ENCODE results near the gene CYP4A22.

Gene CYP4A22

DNA sequence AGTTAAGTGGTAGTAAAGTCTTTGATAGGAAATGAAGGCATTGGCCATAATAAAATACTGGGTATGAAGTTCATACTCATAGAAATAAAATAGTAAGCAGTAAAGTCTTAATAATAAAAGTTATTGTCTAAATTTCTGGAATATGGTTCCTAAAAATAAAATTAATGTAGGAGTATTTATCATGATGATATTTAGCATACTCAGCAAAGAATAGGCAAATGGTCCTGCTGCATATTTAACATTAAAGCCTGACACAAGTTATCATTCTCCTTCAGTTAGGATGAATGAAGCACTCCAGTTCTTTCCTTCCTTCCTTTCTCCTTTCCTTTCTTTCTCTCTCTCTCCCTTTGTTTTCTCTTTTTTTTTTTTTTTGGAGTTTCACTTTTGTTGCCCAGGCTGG lies 27.3 kb downstream of the CYP4A22 start:
- no peak overlapping the region for H3K27ac ChIP-seq (ENCODE audit: low read depth, low read length)
- H3K27me3 ChIP-seq (ENCODE audit: control insufficient read depth, insufficient read depth, low read length): no peaks in the 10 kb centered on the region
- H3K36me3 ChIP-seq (ENCODE audit: control insufficient read depth, insufficient read depth, low read length): no peaks in the 10 kb centered on the region
- no peak overlapping the region for H3K9ac ChIP-seq (ENCODE audit: low read length)
- no peaks in the 10 kb centered on the region for H3K4me1 ChIP-seq (ENCODE audit: control insufficient read depth, insufficient read depth, low read length)
- H3K4me3 ChIP-seq (ENCODE audit: low read length): no peak overlapping the region

DNA sequence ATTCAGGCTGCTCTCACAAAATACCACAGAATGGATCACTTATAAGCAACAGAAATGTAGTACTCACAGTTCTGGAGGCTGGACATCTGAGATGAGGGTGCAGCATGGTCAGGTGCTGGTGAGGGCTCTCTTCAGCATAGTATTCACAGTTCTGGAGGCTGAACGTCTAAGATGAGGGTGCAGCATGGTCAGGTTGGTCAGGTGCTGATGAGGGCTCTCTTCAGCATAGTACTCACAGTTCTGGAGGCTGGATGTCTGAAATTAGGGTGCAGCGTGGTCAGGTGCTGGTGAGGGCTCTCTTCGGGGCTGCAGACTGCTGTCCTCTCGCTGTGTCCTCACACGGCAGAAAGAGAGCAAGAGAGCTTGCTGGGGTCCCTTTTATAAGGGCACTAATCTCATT lies 35.5 kb downstream of the CYP4A22 start:
- Histone ChIP-seq H3K4me1 (ENCODE audit: control insufficient read depth, insufficient read depth, low read length) (no peaks in the 10 kb centered on the region), H3K27ac (ENCODE audit: low read depth, low read length) (no peak overlapping the region), H3K4me3 (ENCODE audit: low read length) (no peak overlapping the region), H3K9ac (ENCODE audit: low read length) (no peak overlapping the region), H3K36me3 (ENCODE audit: control insufficient read depth, insufficient read depth, low read length) (no peaks in the 10 kb centered on the region), H3K27me3 (ENCODE audit: control insufficient read depth, insufficient read depth, low read length) (peaks cover 2% of the 10 kb centered on the region)

GRCh38 chr1:47174656-47175020 lies 37.4 kb downstream of the CYP4A22 start:
- Histone ChIP-seq H3K36me3 (ENCODE audit: control insufficient read depth, insufficient read depth, low read length) (no peaks in the 10 kb centered on the region), H3K27ac (ENCODE audit: low read depth, low read length) (no peak overlapping the region), H3K9ac (ENCODE audit: low read length) (no peak overlapping the region), H3K4me3 (ENCODE audit: low read length) (no peak overlapping the region), H3K4me1 (ENCODE audit: control insufficient read depth, insufficient read depth, low read length) (peaks cover 5% of the 10 kb centered on the region), H3K27me3 (ENCODE audit: control insufficient read depth, insufficient read depth, low read length) (peaks cover 2% of the 10 kb centered on the region)

- Histone ChIP-seq H3K36me3 (ENCODE audit: control insufficient read depth, insufficient read depth, low read length) (no peaks in the 10 kb centered on the region), H3K27me3 (ENCODE audit: control insufficient read depth, insufficient read depth, low read length) (peaks cover 2% of the 10 kb centered on the region), H3K4me1 (ENCODE audit: control insufficient read depth, insufficient read depth, low read length) (peaks cover 10% of the 10 kb centered on the region), H3K4me3 (ENCODE audit: low read length) (no peak overlapping the region), H3K27ac (ENCODE audit: low read depth, low read length) (no peak overlapping the region), H3K9ac (ENCODE audit: low read length) (no peak overlapping the region)
Observed at GRCh38 chr1:47175227-47175934, 38.1 kb downstream of the CYP4A22 start.

GRCh38 chr1:47178020-47178419 lies 40.8 kb downstream of the CYP4A22 start:
- Histone ChIP-seq H3K4me3 (ENCODE audit: low read length) (no peak overlapping the region), H3K4me1 (ENCODE audit: control insufficient read depth, insufficient read depth, low read length) (peaks cover 10% of the 10 kb centered on the region), H3K9ac (ENCODE audit: low read length) (no peak overlapping the region), H3K27me3 (ENCODE audit: control insufficient read depth, insufficient read depth, low read length) (peaks cover 2% of the 10 kb centered on the region), H3K36me3 (ENCODE audit: control insufficient read depth, insufficient read depth, low read length) (no peaks in the 10 kb centered on the region), H3K27ac (ENCODE audit: low read depth, low read length) (no peak overlapping the region)

DNA sequence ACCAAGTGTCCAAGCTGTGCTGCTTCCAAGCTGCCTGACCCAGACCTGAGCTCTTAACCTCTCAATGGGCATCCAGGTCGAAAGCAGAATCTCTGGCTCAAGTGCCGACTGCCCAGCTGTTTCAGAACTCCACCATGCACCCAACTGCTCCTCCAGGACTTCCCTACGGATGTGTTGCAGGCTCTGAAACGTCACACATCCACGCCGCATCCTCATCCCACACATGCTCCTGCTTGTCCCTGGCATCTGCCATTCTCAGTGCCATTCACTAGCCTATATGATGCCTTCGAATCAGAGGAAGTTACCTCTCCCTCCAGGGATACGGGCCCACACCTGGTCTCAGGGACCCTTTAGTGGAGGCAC lies 41.4 kb downstream of the CYP4A22 start:
- peaks cover 10% of the 10 kb centered on the region for H3K4me1 ChIP-seq (ENCODE audit: control insufficient read depth, insufficient read depth, low read length)
- H3K27ac ChIP-seq (ENCODE audit: low read depth, low read length): no peak overlapping the region
- H3K9ac ChIP-seq (ENCODE audit: low read length): no peak overlapping the region
- H3K4me3 ChIP-seq (ENCODE audit: low read length): no peak overlapping the region
- H3K36me3 ChIP-seq (ENCODE audit: control insufficient read depth, insufficient read depth, low read length): no peaks in the 10 kb centered on the region
- H3K27me3 ChIP-seq (ENCODE audit: control insufficient read depth, insufficient read depth, low read length): no peaks in the 10 kb centered on the region

GRCh38 chr1:47179017-47179987 lies 42.1 kb downstream of the CYP4A22 start:
- peak overlapping the region; percentile 82 for H3K4me3 ChIP-seq (ENCODE audit: low read length)
- no peaks in the 10 kb centered on the region for H3K27me3 ChIP-seq (ENCODE audit: control insufficient read depth, insufficient read depth, low read length)
- H3K9ac ChIP-seq (ENCODE audit: low read length): peak overlapping the region; percentile 45
- no peaks in the 10 kb centered on the region for H3K36me3 ChIP-seq (ENCODE audit: control insufficient read depth, insufficient read depth, low read length)
- H3K27ac ChIP-seq (ENCODE audit: low read depth, low read length): no peak overlapping the region
- peaks cover 10% of the 10 kb centered on the region for H3K4me1 ChIP-seq (ENCODE audit: control insufficient read depth, insufficient read depth, low read length)

DNA sequence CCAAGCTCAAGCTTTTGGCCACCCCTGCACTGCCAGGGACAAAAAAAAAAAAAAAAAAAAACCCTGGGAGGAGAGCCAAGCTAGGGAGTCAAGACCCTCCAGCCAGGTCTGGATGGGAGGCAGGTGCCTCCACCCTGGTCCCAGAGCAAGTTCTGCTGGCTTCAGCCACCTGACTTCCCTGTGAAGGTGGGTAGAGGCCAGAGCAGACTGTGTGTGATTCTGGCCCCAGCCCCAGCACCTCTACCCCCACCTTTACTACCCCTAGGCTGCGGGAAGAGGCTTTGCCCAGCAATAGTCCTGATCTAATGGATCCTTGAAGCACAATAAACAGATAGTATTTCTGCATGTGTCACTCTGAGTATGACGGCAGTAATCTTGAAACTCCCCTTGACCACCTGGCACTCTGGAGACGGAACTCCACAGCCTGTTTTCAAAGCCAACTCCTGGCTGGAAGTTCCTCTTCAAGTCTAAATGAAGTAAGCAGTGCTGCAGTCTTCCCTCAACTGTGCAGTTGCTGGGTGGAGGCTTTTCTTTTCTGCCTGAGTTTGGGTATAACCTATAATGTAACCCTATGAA lies 42.8 kb downstream of the CYP4A22 start:
- H3K4me3 ChIP-seq (ENCODE audit: low read length): peak overlapping the region; percentile 82
- peaks cover 10% of the 10 kb centered on the region for H3K4me1 ChIP-seq (ENCODE audit: control insufficient read depth, insufficient read depth, low read length)
- H3K36me3 ChIP-seq (ENCODE audit: control insufficient read depth, insufficient read depth, low read length): no peaks in the 10 kb centered on the region
- H3K27me3 ChIP-seq (ENCODE audit: control insufficient read depth, insufficient read depth, low read length): no peaks in the 10 kb centered on the region
- H3K9ac ChIP-seq (ENCODE audit: low read length): peak overlapping the region; percentile 10
- no peak overlapping the region for H3K27ac ChIP-seq (ENCODE audit: low read depth, low read length)

GRCh38 chr1:47180603-47181094 lies 43.4 kb downstream of the CYP4A22 start:
- Histone ChIP-seq H3K9ac (ENCODE audit: low read length) (no peak overlapping the region), H3K4me1 (ENCODE audit: control insufficient read depth, insufficient read depth, low read length) (peaks cover 10% of the 10 kb centered on the region), H3K4me3 (ENCODE audit: low read length) (no peak overlapping the region), H3K27ac (ENCODE audit: low read depth, low read length) (no peak overlapping the region), H3K27me3 (ENCODE audit: control insufficient read depth, insufficient read depth, low read length) (no peaks in the 10 kb centered on the region), H3K36me3 (ENCODE audit: control insufficient read depth, insufficient read depth, low read length) (no peaks in the 10 kb centered on the region)

GRCh38 chr1:47181095-47181954 lies 44.1 kb downstream of the CYP4A22 start:
- Histone ChIP-seq H3K9ac (ENCODE audit: low read length) (no peak overlapping the region), H3K36me3 (ENCODE audit: control insufficient read depth, insufficient read depth, low read length) (no peaks in the 10 kb centered on the region), H3K4me3 (ENCODE audit: low read length) (no peak overlapping the region), H3K27me3 (ENCODE audit: control insufficient read depth, insufficient read depth, low read length) (no peaks in the 10 kb centered on the region), H3K4me1 (ENCODE audit: control insufficient read depth, insufficient read depth, low read length) (peaks cover 10% of the 10 kb centered on the region), H3K27ac (ENCODE audit: low read depth, low read length) (no peak overlapping the region)

DNA sequence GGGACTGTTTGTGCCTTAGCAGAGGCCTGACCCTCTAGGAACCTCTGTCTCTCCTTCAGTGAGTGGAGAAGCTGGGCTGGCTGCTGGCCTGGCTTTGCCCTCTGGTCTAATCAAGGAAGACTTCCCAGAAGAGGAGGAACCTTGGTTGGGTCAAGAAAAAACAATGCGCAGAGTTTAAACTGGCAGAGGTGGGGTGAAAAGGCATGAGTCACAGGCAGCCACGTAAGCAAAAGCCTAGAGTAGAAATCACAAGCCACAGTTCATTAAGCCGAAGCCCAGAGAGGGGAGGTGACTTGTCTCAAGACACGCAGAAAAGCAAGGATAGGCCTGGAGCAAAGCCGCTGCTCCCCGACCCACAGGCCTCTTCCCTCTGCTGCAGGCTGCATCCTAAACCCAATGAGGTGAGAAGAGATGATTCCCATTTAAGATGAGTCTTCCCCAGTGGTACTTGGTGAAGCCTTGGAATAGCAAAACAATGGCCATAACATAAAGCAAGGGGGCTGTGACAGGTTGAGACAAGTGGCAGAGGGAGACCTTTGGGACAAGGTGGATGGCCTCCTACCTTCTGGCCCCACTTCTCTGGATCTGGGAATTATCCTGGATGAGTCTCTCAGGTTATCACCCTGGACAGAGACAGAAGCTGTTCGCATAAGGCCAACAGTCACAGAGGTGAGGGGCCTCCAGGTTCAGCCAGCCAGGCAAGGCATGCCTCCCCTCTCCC lies 44.9 kb downstream of the CYP4A22 start:
- H3K36me3 ChIP-seq (ENCODE audit: control insufficient read depth, insufficient read depth, low read length): no peaks in the 10 kb centered on the region
- H3K4me3 ChIP-seq (ENCODE audit: low read length): no peak overlapping the region
- H3K4me1 ChIP-seq (ENCODE audit: control insufficient read depth, insufficient read depth, low read length): peaks cover 10% of the 10 kb centered on the region
- no peak overlapping the region for H3K9ac ChIP-seq (ENCODE audit: low read length)
- H3K27ac ChIP-seq (ENCODE audit: low read depth, low read length): no peak overlapping the region
- no peaks in the 10 kb centered on the region for H3K27me3 ChIP-seq (ENCODE audit: control insufficient read depth, insufficient read depth, low read length)
